ENCODE measurements around the gene TSPAN31. TPM values are rescaled to one million over a fixed set of nuclear protein-coding genes. Genes with fewer than 3 reads are reported as not detected.
A peak's percentile ranks its signal among the peaks of the same experiment; 100 is the strongest.
"Not testable (repeated sequence)": the region's sequence is repeated elsewhere in the genome, so short reads cannot be mapped to it uniquely, and the experiment has no call there.

TSPAN31 gene
- polyA plus RNA-seq, 1 donor (not counting 4 experiments of a cell fraction or from before 2014, with no cell fraction given) = 47.7 TPM

DNA sequence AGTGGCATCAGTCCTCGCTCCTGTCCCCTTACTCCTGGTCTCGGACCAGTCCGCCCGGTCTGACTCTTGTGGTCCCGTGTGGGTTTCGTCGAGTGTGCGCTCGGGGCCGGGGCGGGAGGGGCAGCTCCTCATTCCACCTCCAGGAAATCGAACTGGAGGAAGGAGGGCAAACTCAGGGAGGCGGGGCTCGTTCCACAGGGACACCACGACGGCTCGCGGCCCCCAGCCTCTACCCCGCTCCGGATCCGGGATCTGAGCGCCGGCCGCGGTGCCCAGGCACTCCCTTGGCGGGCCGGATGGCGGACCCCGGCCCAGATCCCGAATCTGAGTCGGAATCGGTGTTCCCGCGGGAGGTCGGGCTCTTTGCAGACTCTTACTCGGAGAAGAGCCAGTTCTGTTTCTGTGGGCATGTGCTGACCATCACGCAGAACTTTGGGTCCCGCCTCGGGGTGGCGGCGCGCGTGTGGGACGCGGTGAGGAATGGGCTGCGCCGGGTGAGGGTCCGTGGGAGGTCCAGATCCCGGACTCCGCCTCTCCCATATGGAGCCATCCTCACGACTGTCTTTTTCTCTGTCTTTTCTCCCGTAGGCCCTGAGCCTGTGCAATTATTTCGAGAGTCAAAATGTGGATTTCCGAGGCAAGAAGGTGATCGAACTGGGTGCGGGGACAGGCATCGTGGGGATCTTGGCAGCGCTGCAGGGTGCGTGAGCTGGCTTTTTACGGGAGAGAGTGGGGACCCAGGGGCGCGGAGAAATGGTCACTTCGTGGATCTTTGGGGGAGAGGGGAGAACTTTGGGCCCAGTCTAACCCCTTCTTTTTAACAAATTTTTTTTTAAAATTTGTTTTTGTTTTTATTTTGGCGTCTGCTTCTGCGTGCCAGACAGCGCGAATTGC, 27.8 kb downstream of the TSPAN31 start, which contains the start of gene EEF1AKMT3:
Gene EEF1AKMT3, plus strand, starts transcription at position 186 of the 894 bp plus-strand sequence. Its CDS starts 111 bp downstream, at position 297.
- TF ChIP-seq EZH2 (IDR thresholded peaks at IDR 0.05; ENCODE audit: low read length) = no peak
- TF ChIP-seq, protein P1, sequence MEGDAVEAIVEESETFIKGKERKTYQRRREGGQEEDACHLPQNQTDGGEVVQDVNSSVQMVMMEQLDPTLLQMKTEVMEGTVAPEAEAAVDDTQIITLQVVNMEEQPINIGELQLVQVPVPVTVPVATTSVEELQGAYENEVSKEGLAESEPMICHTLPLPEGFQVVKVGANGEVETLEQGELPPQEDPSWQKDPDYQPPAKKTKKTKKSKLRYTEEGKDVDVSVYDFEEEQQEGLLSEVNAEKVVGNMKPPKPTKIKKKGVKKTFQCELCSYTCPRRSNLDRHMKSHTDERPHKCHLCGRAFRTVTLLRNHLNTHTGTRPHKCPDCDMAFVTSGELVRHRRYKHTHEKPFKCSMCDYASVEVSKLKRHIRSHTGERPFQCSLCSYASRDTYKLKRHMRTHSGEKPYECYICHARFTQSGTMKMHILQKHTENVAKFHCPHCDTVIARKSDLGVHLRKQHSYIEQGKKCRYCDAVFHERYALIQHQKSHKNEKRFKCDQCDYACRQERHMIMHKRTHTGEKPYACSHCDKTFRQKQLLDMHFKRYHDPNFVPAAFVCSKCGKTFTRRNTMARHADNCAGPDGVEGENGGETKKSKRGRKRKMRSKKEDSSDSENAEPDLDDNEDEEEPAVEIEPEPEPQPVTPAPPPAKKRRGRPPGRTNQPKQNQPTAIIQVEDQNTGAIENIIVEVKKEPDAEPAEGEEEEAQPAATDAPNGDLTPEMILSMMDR (optimal IDR thresholded peaks at IDR 0.05 in 1 of 3, IDR thresholded peaks at IDR 0.05 in 1 of 3, conservative IDR thresholded peaks at IDR 0.05 in 1 of 3; ENCODE audit: extremely low read depth in 1 of 3, insufficient read depth in 2 of 3, low read length in 3 of 3) = no peak
- H3K9me1 ChIP-seq (ENCODE audit: control insufficient read depth, extremely low read depth, insufficient read depth, low read length) = no peaks in the 10 kb centered on the region
- no peaks in the 10 kb centered on the region for H3K9me3 ChIP-seq (ENCODE audit: control insufficient read depth, low read depth, low read length)
- no peaks in the 10 kb centered on the region for H4K20me1 ChIP-seq (ENCODE audit: control insufficient read depth, extremely low read depth, insufficient read depth, low read length)
- DNase-seq (ENCODE audit: low read depth, low spot score) (no peak), FAIRE-seq (no peak)
- peak within 1 kb of the TSS; percentile 94 for H3K27ac ChIP-seq (ENCODE audit: control insufficient read depth, insufficient read depth, low read length)
- H3K36me3 ChIP-seq (ENCODE audit: control insufficient read depth in 2 of 2, extremely low read depth in 1 of 2, insufficient read depth in 2 of 2, low read length in 2 of 2) = peaks cover 14 to 20% of the 10 kb centered on the region in 2 experiments
- peak within 1 kb of the TSS; percentile 98 for H3K4me2 ChIP-seq (ENCODE audit: control insufficient read depth, extremely low read depth, insufficient read depth, low read depth, low read length)
- H3K79me2 ChIP-seq (ENCODE audit: control insufficient read depth, insufficient read depth, low read length) = peaks cover 39% of the 10 kb centered on the region
- peak within 1 kb of the TSS; percentile 79 to 96 (median 93) for H3K4me3 ChIP-seq (ENCODE audit: control insufficient read depth in 2 of 3, extremely low read depth in 1 of 3, insufficient read depth in 2 of 3, low read depth in 1 of 3, low read length in 3 of 3)
- H3K4me1 ChIP-seq (ENCODE audit: control insufficient read depth, extremely low read depth, insufficient read depth, low read length) = peaks cover 16% of the 10 kb centered on the region
- H3K9ac ChIP-seq (ENCODE audit: control insufficient read depth, extremely low read depth, insufficient read depth, low read length) = peak within 1 kb of the TSS; percentile 98
- H2AFZ ChIP-seq (ENCODE audit: control insufficient read depth, low read length) = peak within 1 kb of the TSS; percentile 98
- dilution Hi-C loops (cut with MboI; ENCODE audit: extremely low pct_ligation_motif_present, low sequenced_read_pairs) = no loop called here
- no peaks in the 10 kb centered on the region for H3K27me3 ChIP-seq (ENCODE audit: control insufficient read depth, extremely low read depth, insufficient read depth, low read length)

GRCh38 chr12:57774634-57775033, 29.8 kb downstream of the TSPAN31 start:
- FAIRE-seq; H3K4me2 ChIP-seq (ENCODE audit: control insufficient read depth, extremely low read depth, insufficient read depth, low read depth, low read length); H3K27me3 ChIP-seq (ENCODE audit: control insufficient read depth, extremely low read depth, insufficient read depth, low read length); H3K9ac ChIP-seq (ENCODE audit: control insufficient read depth, extremely low read depth, insufficient read depth, low read length); H3K27ac ChIP-seq (ENCODE audit: control insufficient read depth, insufficient read depth, low read length); dilution Hi-C loops (cut with MboI; ENCODE audit: extremely low pct_ligation_motif_present, low sequenced_read_pairs); H3K4me3 ChIP-seq (ENCODE audit: control insufficient read depth in 2 of 3, extremely low read depth in 1 of 3, insufficient read depth in 2 of 3, low read depth in 1 of 3, low read length in 3 of 3); H3K36me3 ChIP-seq (ENCODE audit: control insufficient read depth in 2 of 2, extremely low read depth in 1 of 2, insufficient read depth in 2 of 2, low read length in 2 of 2); H3K9me1 ChIP-seq (ENCODE audit: control insufficient read depth, extremely low read depth, insufficient read depth, low read length); DNase-seq (ENCODE audit: low read depth, low spot score); H2AFZ ChIP-seq (ENCODE audit: control insufficient read depth, low read length); H3K9me3 ChIP-seq (ENCODE audit: control insufficient read depth, low read depth, low read length); H4K20me1 ChIP-seq (ENCODE audit: control insufficient read depth, extremely low read depth, insufficient read depth, low read length): not testable (repeated sequence)
- Histone ChIP-seq H3K79me2 (ENCODE audit: control insufficient read depth, insufficient read depth, low read length) (peaks cover 19% of the 10 kb centered on the region), H3K4me1 (ENCODE audit: control insufficient read depth, extremely low read depth, insufficient read depth, low read length) (peaks cover 12% of the 10 kb centered on the region)

Data from keratinocyte (primary cell).